Measurements from ENCODE around the gene LYVE1. TPM values are rescaled to one million over a fixed set of nuclear protein-coding genes. Genes with fewer than 3 reads are reported as not detected.

LYVE1 gene
- polyA plus RNA-seq, 1 of the 3 experiments (the other 2 are of a cell fraction): not detected

GRCh38 chr11:10565493-10565892 is 3.0 kb downstream of the LYVE1 start:
- WGBS (ENCODE audit: low lambda C conversion rate): 90% methylated on average over 4 of the region's 4 CpGs
- Histone ChIP-seq H3K4me1 (ENCODE audit: control insufficient read depth in 1 of 2, insufficient read depth in 2 of 2, low read depth in 1 of 2, low read length in 1 of 2) (no peaks in the 10 kb centered on the region), H3K36me3 (replicated peaks in 1 of 2; ENCODE audit: control insufficient read depth in 1 of 2, insufficient read depth in 2 of 2, low read length in 1 of 2) (no peaks in the 10 kb centered on the region), H3K9me3 (no peaks in the 10 kb centered on the region), H3K4me3 (ENCODE audit: low read depth in 2 of 2, low read length in 1 of 2) (no peak overlapping the region), H3K4me2 (no peak overlapping the region), H2AFZ (ENCODE audit: low read depth) (no peak overlapping the region), H3K27me3 (ENCODE audit: insufficient read depth) (no peaks in the 10 kb centered on the region), H3K9ac (no peak overlapping the region), H3K79me2 (ENCODE audit: insufficient read depth) (no peaks in the 10 kb centered on the region), H4K20me1 (ENCODE audit: insufficient read depth) (no peaks in the 10 kb centered on the region), H3K9me2 (no peaks in the 10 kb centered on the region), H3F3A (replicated peaks; ENCODE audit: insufficient read depth) (no peaks in the 10 kb centered on the region), H3K27ac (ENCODE audit: low read depth in 2 of 2, low read length in 1 of 2) (no peak overlapping the region)
- TF ChIP-seq FOXJ3 (CRISPR knock-in tag; IDR thresholded peaks at IDR 0.05): no peak
- no peak for TF ChIP-seq RXRA (IDR thresholded peaks at IDR 0.05; ENCODE audit: borderline replicate concordance, low read depth)
- TF ChIP-seq IRF3 (IDR thresholded peaks at IDR 0.05; ENCODE audit: low read depth, low read length): no peak
- no peak for TF ChIP-seq PBX3 (IDR thresholded peaks at IDR 0.05)
- TF ChIP-seq POLR2AphosphoS5 (IDR thresholded peaks at IDR 0.05; ENCODE audit: low read depth, low read length): no peak
- no peak for TF ChIP-seq MEF2A (IDR thresholded peaks at IDR 0.05; ENCODE audit: borderline replicate concordance, low read depth)
- no peak for TF ChIP-seq ELF1 (IDR thresholded peaks at IDR 0.05)
- no peak for TF ChIP-seq YY1 (IDR thresholded peaks at IDR 0.05; ENCODE audit: low read depth)
- no peak for TF ChIP-seq GABPA (IDR thresholded peaks at IDR 0.05; ENCODE audit: low read depth)
- no peak for TF ChIP-seq ZBTB33 (IDR thresholded peaks at IDR 0.05; ENCODE audit: borderline replicate concordance, low read depth)
- TF ChIP-seq REST (IDR thresholded peaks at IDR 0.05; ENCODE audit: low read depth, low read length): no peak
- TF ChIP-seq MAX (IDR thresholded peaks at IDR 0.05; ENCODE audit: low read depth): no peak
- TF ChIP-seq NRF1 (IDR thresholded peaks at IDR 0.05; ENCODE audit: low read depth, low read length): no peak
- TF ChIP-seq RCOR1 (IDR thresholded peaks at IDR 0.05; ENCODE audit: low read length): no peak
- POLR2A ChIA-PET: no interaction called here
- no peak for DNase-seq
- CTCF ChIA-PET: interaction anchor here (1.0 to 1.2 kb wide), 2 partner anchors 8 to 11 kb away, joined by 3 read pairs; no protein-coding TSS in a partner anchor
